Skeletal muscle satellite cell (primary cell): ENCODE results near the gene TMEM130.

ENCODE experiments used
- H3K27me3 ChIP-seq: 2 replicates; pipeline ENCODE4 v1.7.0; 2013; ENCODE audit warnings: low read length; ENCODE audit not compliant: control insufficient read depth, insufficient read depth
- H3K36me3 ChIP-seq: 2 replicates; pipeline ENCODE4 v1.7.0; 2013; ENCODE audit warnings: mild to moderate bottlenecking, control low read depth, low read length; ENCODE audit not compliant: insufficient read depth
- H3K4me1 ChIP-seq: 2 replicates; pipeline ENCODE4 v1.7.0; 2013; ENCODE audit warnings: low read length; ENCODE audit not compliant: control insufficient read depth, insufficient read depth
- H3K4me2 ChIP-seq: 2 replicates; pipeline ENCODE4 v1.7.0; 2013; ENCODE audit warnings: mild to moderate bottlenecking, low read length
- H3K4me3 ChIP-seq: 2 replicates; pipeline ENCODE4 v1.7.0; 2013; ENCODE audit warnings: low read length
- H3K9ac ChIP-seq: 2 replicates; pipeline ENCODE4 v1.7.0; 2013; ENCODE audit warnings: mild to moderate bottlenecking, low read depth, low read length, moderate library complexity
- H3K9me3 ChIP-seq: replicated peaks from 2 replicates; pipeline ENCODE4 v1.7.0; 2013; ENCODE audit warnings: mild to moderate bottlenecking, control low read depth, low read length

Gene TMEM130

DNA sequence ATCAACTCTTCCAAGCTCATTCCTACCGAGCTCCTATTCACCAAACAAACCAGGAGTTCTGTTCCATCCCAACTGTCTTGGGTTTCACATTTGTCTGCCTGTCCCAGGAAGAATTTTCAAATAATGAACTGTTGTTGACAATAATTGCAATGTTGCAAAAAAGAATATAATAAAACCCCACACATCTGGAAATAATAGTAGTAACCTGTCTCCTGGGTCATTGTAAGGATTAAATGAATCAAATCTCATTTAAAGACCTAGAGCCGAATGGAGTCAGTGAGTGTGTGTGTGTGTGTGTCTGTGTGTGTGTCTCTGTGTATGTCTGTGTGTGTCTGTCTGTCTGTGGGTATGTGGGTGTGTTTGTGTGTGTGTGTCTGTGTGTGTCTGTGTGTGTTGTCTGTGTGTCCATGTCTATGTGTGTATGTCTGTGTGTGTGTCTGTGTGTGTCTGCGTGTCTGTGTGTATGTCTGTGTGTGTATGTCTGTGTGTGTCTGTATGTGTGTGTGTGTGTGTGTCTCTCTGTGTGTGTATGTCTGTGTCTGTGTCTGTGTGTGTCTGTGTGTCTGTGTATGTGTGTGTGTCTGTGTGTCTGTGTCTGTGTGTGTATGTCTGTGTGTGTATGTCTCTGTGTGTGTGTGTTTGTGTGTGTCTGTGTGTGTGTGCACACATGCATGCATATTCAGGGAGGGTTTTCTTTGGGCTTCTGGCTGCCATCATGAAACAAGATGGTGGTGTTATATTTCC lies 52.7 kb downstream of the TMEM130 start:
- H3K27me3 ChIP-seq = peaks cover 11% of the 10 kb centered on the region

DNA sequence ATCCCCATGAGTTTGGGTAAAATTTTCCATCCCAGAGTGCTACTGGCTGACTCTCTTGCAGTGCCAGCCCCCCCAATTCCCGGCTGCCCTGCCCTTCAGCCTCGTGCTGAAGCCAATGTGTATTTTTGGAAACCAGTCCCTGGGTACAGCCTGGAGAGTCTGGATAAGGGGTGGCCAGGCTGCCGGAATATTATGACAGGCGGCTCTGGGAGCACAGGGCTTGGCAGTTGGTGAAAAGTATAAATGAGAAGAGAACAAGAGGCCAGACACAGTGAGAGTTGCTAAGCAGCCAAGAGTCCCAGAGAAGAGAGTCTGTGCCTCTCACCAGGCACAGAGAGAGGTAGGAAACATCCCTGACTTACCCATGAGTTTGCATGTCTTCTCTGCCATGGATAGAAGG lies 53.6 kb downstream of the TMEM130 start:
- Histone ChIP-seq H3K4me3 (no peak overlapping the region), H3K9ac (no peak overlapping the region), H3K36me3 (no peaks in the 10 kb centered on the region), H3K4me1 (no peaks in the 10 kb centered on the region), H3K4me2 (no peak overlapping the region), H3K27me3 (peaks cover 11% of the 10 kb centered on the region), H3K9me3 (no peaks in the 10 kb centered on the region)

More for the DNA sequence above, 52.7 kb downstream of the TMEM130 start:
- H3K9ac ChIP-seq = no peak overlapping the region
- no peak overlapping the region for H3K4me2 ChIP-seq
- no peaks in the 10 kb centered on the region for H3K9me3 ChIP-seq
- H3K36me3 ChIP-seq = no peaks in the 10 kb centered on the region
- no peaks in the 10 kb centered on the region for H3K4me1 ChIP-seq
- H3K4me3 ChIP-seq = no peak overlapping the region

DNA sequence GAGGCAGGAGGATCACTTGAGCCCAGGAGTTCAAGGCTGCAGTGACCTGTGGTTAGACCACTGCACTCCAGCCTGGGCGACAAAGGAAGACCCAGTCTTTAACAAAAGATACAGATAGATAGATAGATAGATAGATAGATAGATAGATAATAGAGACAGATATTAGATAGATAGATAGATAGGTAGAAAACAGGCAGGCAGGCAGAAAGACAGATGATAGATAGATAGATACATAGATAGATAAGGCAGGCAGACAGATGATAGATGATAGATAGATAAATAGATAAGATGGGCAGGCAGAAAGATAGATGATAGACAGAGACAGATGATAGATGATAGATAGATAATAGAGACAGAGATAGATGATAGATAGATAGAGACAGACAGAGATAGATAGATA lies 54.5 kb downstream of the TMEM130 start:
- Histone ChIP-seq H3K27me3 (peaks cover 11% of the 10 kb centered on the region), H3K4me2 (no peak overlapping the region), H3K9me3 (no peaks in the 10 kb centered on the region), H3K4me1 (no peaks in the 10 kb centered on the region), H3K4me3 (no peak overlapping the region), H3K9ac (no peak overlapping the region), H3K36me3 (no peaks in the 10 kb centered on the region)

DNA sequence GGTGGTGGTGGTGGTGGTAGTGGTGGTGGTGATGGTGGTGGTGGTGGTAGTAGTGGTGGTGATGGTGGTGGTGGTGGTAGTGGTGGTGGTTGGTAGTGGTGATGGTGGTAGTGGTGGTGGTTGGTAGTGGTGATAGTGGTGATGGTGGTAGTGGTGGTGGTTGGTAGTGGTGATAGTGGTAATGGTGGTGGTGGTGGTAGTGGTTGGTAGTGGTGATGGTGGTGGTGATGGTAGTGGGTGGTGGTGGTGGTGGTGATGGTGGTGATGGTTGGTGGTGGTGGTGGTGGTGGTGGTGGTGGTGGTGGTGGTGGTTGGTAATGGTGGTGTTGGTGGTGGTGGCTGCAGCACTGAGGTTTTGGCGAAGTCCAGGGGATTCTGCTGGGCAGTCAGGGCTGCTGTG lies 58.5 kb downstream of the TMEM130 start:
- Histone ChIP-seq H3K9me3 (no peaks in the 10 kb centered on the region), H3K9ac (no peak overlapping the region), H3K4me1 (no peaks in the 10 kb centered on the region), H3K27me3 (peaks cover 9% of the 10 kb centered on the region), H3K4me3 (no peak overlapping the region), H3K4me2 (no peak overlapping the region), H3K36me3 (no peaks in the 10 kb centered on the region)

DNA sequence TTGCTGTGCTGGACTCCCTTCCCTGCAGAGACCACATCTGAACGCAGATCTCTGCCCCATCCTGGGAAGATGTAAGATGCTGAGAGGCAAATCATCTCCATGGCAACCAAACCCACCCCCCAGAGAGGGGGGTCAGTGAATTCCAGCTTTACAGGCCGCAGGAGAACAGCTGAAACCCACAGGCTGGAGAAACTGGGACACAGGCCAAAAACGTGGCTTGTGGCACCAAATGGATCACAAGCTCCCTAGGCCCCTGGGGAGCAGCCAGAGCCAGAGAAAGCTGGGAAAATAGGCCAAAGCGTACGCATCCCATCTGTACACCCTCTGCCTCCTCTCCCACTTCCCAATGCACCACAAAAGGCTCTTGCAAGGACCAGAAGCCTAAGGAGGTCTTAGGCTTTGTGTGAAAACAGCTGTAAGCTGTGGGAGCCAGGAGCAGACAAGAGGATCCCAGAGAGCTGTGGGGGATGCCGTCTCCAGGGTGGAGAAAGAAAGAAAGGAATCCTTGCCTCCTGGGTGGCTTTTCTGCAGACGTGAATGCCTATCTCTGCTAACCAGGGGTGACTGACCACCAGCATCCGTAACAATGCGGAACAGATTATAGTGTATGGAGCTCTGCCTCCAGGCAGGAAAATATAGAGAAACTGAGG lies 59.5 kb downstream of the TMEM130 start:
- Histone ChIP-seq H3K36me3 (no peaks in the 10 kb centered on the region), H3K27me3 (peaks cover 10% of the 10 kb centered on the region), H3K9me3 (no peaks in the 10 kb centered on the region), H3K4me1 (no peaks in the 10 kb centered on the region), H3K4me3 (no peak overlapping the region), H3K9ac (no peak overlapping the region), H3K4me2 (no peak overlapping the region)

DNA sequence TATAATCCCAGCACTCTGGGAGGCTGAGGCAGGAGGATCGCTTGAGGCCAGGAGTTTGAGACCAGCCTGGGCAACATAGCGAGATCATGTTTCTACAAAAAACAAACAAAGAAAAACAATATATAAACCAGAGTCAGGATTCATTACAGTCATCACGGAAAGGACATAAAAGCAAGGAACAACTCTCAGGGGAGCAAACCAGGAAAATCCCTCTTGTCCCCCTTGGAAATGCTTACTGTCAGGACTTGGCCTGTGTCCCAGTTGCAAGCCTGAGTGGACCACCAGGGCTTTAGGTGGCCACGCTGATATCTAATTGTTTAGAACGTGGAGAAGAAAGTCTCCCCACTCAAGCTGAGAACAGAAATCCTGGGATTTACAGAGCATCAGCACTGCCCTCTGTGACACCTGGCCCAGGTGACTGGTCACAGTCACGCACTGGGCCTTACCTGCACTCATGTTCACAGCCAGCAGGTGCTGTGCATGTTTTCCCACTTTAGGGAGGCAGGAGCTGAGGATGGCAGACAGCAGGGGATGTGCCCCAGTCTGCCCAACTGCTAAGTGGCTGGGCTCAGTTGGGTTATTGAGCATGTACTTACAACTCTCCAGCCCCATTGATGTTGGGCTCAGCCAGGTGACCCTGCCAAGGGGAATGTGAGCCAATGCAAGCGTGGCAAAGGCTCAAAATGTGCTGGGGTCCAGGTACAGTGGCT lies 60.9 kb downstream of the TMEM130 start:
- H3K4me3 ChIP-seq = no peak overlapping the region
- no peaks in the 10 kb centered on the region for H3K4me1 ChIP-seq
- no peak overlapping the region for H3K4me2 ChIP-seq

DNA sequence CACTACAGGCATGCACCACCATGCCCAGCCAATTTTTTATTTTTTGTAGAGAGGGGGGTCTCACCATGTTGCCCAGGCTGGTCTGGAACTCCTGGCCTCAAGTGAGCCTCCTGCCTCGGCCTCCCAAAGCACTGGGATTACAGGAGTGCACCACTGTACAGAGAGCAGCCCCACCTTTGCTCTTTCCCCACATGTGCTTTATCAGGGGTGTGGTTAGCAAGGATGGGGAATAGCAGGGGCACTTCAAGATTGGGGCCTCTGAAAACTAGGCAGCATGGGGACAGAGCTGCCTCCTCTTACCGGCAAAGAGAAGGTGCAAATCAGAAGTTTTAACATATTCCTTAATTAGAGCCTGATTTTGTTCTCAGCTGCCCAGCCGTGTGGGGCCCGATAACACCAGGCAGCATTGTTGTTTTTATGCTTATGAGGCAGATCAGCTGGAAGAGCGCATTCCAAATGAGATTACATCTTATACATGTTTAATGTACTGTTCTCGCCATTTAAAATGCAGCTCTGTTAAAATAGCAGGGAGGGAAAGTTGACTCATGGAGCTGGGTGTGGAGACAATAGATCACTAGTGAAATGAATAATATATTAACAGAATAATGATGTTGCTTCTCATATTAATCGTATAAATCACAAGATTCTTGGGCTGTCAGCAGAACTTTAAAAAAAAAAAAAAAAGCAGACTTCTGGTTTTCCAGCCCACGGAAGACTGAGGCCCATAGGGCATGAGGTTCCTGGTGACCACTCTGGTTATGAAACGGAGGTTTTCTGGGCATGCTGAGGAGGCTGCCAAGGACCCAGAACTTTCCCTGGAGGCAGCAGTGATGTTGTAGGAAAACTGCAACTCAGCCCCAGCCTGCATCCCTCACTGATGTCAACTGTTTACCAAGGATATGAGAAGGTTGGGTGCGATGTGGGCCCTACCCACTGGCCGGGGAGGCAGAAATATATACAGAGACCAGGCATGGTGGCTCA lies 62.5 kb downstream of the TMEM130 start:
- Histone ChIP-seq H3K9ac (no peak overlapping the region), H3K4me2 (no peak overlapping the region), H3K4me3 (no peak overlapping the region), H3K4me1 (no peaks in the 10 kb centered on the region), H3K9me3 (no peaks in the 10 kb centered on the region), H3K36me3 (no peaks in the 10 kb centered on the region), H3K27me3 (peaks cover 17% of the 10 kb centered on the region)

More for the DNA sequence above, 60.9 kb downstream of the TMEM130 start:
- Histone ChIP-seq H3K9ac (no peak overlapping the region), H3K27me3 (peaks cover 14% of the 10 kb centered on the region), H3K9me3 (no peaks in the 10 kb centered on the region), H3K36me3 (no peaks in the 10 kb centered on the region)

DNA sequence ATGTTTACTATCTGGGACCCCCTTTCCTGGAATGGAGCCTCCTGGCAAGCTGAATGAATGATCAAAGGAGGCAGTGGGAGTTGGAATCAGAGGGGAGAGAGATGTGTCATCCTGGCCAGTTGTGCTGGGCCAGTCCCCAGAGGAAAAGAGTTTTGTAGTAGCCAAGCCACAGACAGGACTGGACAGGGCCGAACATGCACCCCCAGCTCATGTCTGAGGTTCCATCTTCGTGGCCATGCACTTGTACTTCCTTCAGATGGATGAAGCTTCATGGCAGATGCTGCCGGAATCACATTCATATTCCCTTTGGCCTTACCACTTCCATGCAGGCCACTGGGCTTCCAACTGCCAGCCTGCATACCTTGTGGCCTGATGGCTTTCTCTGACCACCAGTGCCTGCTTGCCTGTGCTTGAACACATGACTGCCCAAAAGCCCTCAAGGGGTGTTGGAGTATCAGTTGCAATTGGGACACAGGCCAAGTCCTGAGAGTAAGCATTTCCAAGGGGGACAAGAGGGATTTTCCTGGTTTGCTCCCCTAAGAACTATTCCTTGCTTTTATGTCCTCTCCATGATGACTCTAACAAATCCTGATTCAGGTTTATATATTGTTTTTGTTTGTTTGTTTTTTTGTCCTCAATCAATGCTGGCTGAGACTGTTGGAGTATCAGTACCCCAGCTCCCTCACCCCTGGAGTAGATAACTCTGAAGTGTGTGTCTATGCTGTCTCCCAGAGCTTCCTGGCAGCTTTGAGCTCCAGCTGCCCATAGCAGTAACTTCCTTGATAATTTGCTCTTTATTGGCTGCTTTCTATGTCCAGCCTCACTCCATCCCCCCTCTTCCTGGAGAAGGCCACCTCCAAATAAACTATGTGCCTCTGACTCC lies 63.6 kb downstream of the TMEM130 start:
- Histone ChIP-seq H3K36me3 (no peaks in the 10 kb centered on the region), H3K9ac (no peak overlapping the region), H3K9me3 (no peaks in the 10 kb centered on the region), H3K4me1 (no peaks in the 10 kb centered on the region), H3K27me3 (peaks cover 17% of the 10 kb centered on the region), H3K4me3 (no peak overlapping the region), H3K4me2 (no peak overlapping the region)

DNA sequence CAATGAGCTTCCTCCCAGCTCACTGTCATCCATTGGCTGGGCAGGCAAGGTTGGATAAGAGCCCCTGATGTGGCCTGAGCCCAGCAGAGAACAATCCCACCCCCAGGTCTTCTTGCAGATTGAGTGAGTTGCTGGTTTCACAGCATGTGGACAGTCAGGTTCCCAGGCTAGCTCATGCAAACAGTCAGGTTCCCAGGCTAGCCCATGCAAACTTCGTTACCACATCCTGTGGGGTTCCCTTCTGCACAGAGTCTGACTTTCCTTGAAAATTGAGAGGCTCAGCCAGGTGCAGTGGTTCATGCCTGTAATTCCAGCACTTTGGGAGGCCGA lies 67.1 kb downstream of the TMEM130 start:
- no peaks in the 10 kb centered on the region for H3K4me1 ChIP-seq
- no peaks in the 10 kb centered on the region for H3K9me3 ChIP-seq
- H3K36me3 ChIP-seq = no peaks in the 10 kb centered on the region
- H3K4me3 ChIP-seq = no peak overlapping the region
- H3K4me2 ChIP-seq = no peak overlapping the region
- no peak overlapping the region for H3K9ac ChIP-seq
- H3K27me3 ChIP-seq = peaks cover 17% of the 10 kb centered on the region

DNA sequence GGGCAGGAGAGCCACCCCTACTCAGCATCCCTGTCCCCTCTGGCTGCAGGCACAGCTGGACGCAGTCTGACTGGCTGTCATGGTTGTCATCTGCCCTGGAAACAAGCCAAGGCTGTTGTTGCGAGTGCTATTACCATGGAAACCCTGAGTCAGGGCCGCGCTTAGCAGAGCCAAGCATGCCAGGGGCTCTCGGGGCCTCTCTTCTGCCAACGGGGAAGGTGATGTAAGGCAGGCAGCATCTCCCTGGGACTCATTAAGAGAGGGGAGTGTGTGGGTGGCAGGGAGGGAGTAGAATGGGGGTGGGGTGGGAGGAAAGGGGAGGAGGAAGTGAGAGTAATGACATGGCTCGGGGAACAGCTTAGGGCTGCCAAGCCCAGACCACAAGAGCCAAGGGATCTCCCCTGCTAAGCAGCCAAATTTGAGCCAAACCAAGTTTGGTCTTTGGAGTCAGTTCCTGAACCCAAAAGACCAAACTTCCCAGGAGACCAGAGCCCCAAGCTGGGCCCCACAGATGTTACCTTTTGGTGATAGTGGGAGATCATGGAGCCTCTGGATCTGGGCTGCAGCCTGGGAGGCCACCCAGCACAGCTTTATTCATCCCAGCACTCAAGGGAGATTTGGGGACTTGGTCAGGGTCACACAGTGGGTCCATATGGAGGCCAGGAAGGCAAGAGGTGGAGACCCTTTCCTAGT lies 67.6 kb downstream of the TMEM130 start:
- H3K36me3 ChIP-seq = no peaks in the 10 kb centered on the region
- no peaks in the 10 kb centered on the region for H3K4me1 ChIP-seq
- no peaks in the 10 kb centered on the region for H3K9me3 ChIP-seq
- no peak overlapping the region for H3K4me2 ChIP-seq
- no peak overlapping the region for H3K4me3 ChIP-seq
- no peak overlapping the region for H3K9ac ChIP-seq
- H3K27me3 ChIP-seq = peaks cover 17% of the 10 kb centered on the region
